C4-2B (cell line): ENCODE measurements around the gene YIPF5.

ENCODE experiments used
- CTCF ChIP-seq: fragments of 450-650 bp; conservative IDR thresholded peaks from 2 replicates; pipeline ENCODE4 v1.5.1; 2017; ENCODE audit warnings: mild to moderate bottlenecking
- ZFX ChIP-seq: fragments of 450-650 bp; IDR thresholded peaks from 2 replicates; pipeline ENCODE4 v1.6.1; 2017

- TF ChIP-seq CTCF (no peak), ZFX (no peak)
Measured at GRCh38 chr5:144170276-144171024, at the start of gene YIPF5, which contains the start of gene KCTD16.
